Esophagus squamous epithelium (tissue), 4 donors: ENCODE data around the gene AUTS2.

ENCODE experiments used
- POLR2A ChIP-seq, 4 donors: fragments of 450-650 bp; IDR thresholded peaks; one replicate each; pipeline ENCODE4 v1.6.1; 2017; ENCODE audit warnings: antibody characterized with exemption in 4 of 4, mild to moderate bottlenecking in 4 of 4, moderate library complexity in 3 of 4
- TF ChIP-seq, protein P1 (sequence below), 6 experiments: fragments of 450-650 bp in 4 of 6; fragments of 200-600 bp in 2 of 6; sonication (generic) in 2 of 6; IDR thresholded peaks; one replicate each; pipeline ENCODE4 v1.5.1; 2016 to 2019; ENCODE audit warnings: antibody characterized with exemption in 6 of 6, mild to moderate bottlenecking in 4 of 6, moderate library complexity in 4 of 6

DNA sequence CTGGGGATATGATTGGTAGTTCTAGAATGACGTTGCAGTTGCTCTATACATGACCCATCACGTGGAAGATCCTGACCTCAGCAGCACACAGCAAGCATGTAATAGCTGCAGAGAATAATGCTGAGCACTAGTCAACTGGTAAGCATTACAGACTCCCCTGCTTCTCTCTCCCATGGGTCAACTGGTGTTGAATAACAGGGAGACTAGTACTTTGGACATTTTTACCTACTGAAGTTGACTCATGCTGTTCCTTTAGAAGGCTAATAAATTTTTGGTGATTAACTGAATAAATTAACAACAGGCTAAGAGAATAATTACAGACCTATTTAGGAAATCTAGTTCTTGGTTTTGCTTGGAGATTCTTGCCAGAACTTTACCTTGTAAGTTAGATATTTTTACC lies 234.1 kb downstream of the AUTS2 start:
- TF ChIP-seq, protein P1, sequence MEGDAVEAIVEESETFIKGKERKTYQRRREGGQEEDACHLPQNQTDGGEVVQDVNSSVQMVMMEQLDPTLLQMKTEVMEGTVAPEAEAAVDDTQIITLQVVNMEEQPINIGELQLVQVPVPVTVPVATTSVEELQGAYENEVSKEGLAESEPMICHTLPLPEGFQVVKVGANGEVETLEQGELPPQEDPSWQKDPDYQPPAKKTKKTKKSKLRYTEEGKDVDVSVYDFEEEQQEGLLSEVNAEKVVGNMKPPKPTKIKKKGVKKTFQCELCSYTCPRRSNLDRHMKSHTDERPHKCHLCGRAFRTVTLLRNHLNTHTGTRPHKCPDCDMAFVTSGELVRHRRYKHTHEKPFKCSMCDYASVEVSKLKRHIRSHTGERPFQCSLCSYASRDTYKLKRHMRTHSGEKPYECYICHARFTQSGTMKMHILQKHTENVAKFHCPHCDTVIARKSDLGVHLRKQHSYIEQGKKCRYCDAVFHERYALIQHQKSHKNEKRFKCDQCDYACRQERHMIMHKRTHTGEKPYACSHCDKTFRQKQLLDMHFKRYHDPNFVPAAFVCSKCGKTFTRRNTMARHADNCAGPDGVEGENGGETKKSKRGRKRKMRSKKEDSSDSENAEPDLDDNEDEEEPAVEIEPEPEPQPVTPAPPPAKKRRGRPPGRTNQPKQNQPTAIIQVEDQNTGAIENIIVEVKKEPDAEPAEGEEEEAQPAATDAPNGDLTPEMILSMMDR (IDR thresholded peaks at IDR 0.05) = no peak
- TF ChIP-seq POLR2A (IDR thresholded peaks at IDR 0.05) = no peak
